Hematopoietic multipotent progenitor cell treated with erythropoietin and hydrocortisone succinate and interleukin-3 and kit ligand, for 17 days (in vitro differentiated cells): ENCODE data around the gene IGLL1.
A peak's percentile ranks its signal among the peaks of the same experiment; 100 is the strongest.
"Not testable (repeated sequence)": the region's sequence is repeated elsewhere in the genome, so short reads cannot be mapped to it uniquely, and the experiment has no call there.

Experiments used
- DNase-seq: peaks from one replicate; pipeline ENCODE4 v3.0.0-alpha.2; 2015; ENCODE audit warnings: low spot score

The IGLL1 gene

GRCh38 chr22:23540837-23541236, 39.3 kb downstream of the IGLL1 start:
- DNase-seq, result not testable (repeated sequence)

DNA sequence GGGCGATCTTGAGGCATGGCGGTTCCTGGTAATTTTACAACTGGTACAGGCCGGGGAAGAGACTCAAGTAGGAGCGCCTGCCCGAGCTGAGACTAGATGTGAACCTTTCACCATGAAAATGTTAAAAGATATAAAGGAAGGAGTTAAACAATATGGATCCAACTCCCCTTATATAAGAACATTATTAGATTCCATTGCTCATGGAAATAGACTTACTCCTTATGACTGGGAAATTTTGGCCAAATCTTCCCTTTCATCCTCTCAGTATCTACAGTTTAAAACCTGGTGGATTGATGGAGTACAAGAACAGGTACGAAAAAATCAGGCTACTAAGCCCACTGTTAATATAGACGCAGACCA, 40.3 kb downstream of the IGLL1 start:
- DNase-seq, result not testable (repeated sequence)

GRCh38 chr22:23539135-23539838, 40.8 kb downstream of the IGLL1 start:
- peak; percentile 64 for DNase-seq

DNA sequence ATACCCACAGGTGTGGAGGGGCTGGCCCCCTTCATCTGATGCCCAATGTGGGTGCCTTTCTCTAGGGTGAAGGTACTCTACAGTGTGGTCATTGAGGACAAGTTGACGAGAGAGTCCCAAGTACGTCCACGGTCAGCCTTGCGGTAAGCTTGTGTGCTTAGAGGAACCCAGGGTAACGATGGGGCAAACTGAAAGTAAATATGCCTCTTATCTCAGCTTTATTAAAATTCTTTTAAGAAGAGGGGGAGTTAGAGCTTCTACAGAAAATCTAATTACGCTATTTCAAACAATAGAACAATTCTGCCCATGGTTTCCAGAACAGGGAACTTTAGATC, 41.4 kb downstream of the IGLL1 start:
- DNase-seq, result not testable (repeated sequence)

DNA sequence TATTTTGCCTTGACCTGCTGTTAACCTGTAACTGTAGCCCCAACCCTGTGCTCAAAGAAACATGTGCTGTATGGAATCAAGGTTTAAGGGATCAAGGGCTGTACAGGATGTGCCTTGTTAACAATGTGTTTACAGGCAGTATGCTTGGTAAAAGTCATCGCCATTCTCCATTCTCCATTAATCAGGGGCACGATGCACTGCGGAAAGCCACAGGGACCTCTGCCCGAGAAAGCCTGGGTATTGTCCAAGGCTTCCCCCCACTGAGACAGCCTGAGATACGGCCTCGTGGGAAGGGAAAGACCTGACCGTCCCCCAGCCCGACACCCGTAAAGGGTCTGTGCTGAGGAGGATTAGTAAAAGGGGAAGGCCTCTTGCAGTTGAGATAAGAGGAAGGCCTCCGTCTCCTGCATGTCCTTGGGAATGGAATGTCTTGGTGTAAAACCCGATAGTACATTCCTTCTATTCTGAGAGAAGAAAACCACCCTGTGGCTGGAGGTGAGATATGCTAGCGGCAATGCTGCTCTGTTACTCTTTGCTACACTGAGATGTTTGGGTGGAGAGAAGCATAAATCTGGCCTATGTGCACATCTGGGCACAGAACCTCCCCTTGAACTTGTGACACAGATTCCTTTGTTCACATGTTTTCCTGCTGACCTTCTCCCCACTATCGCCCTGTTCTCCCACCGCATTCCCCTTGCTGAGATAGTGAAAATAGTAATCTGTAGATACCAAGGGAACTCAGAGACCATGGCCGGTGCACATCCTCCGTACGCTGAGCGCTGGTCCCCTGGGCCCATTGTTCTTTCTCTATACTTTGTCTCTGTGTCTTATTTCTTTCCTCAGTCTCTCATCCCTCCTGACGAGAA, 42.0 kb downstream of the IGLL1 start:
- not testable (repeated sequence) for DNase-seq

DNA sequence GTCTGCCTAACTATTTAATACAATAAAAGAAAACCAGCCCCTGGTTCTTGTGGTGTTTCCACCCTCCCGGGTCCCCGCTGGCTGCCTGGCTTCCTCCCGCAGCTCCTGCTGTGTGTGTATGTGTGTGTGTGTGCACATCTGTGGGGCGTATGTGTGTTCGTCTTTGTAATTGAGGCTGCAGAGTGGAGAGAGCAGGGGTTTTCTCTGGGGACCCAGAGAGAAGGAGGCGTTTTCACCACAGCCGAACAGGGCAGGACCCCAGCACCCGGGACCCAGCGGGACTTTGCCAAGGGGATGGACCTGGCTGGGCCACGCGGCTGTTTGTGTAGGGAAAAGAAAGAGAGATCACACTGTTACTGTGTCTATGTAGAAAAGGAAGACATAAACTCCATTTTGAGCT, 42.7 kb downstream of the IGLL1 start:
- no peak for DNase-seq

- no peak for DNase-seq
Measured at GRCh38 chr22:23536821-23537345, 43.2 kb downstream of the IGLL1 start.

- not testable (repeated sequence) for DNase-seq
Measured at GRCh38 chr22:23535790-23536661, 44.1 kb downstream of the IGLL1 start.

DNA sequence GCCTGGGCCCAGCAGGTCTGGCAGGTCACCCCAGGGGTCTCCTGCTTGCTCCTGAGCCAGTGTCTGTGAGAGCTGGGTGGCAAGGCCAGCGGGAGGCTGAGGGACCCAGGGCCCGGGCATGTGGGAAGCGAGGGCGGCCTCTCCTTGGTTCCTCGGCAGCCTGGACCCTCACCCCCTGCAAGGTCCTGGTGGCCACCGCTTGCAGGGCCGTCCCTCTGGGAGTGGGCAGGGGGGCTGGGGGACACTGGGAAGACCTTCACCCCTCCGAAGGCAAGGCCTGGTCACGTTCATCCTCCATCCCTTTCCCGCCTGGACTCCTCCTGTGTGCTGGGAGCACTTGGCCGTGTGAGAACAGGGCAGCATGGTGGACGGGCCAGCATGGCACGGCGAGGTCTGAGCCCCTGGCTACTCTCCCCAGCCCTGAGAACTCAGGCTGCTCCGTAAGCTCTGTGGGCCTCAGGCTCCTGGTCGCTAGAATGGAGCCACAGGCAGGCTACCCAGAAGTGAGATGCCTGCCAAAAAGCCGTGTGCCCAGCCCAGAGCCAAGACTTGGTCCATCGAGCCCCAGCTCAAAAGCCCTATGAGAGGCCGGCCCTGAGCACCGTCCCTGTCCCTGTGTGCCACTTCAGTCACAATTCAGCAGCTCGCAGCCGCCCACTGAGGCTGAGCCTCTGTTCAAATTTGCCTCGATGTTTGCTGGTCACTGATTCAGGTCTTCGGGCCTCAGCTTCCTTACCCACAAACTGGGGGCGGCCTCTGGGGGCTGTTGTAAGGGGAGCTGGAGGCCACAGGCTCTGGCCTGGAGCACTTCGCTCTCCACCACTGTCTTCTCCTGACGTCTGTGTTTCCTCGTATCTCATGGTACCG, 45.0 kb downstream of the IGLL1 start:
- no peak for DNase-seq

DNA sequence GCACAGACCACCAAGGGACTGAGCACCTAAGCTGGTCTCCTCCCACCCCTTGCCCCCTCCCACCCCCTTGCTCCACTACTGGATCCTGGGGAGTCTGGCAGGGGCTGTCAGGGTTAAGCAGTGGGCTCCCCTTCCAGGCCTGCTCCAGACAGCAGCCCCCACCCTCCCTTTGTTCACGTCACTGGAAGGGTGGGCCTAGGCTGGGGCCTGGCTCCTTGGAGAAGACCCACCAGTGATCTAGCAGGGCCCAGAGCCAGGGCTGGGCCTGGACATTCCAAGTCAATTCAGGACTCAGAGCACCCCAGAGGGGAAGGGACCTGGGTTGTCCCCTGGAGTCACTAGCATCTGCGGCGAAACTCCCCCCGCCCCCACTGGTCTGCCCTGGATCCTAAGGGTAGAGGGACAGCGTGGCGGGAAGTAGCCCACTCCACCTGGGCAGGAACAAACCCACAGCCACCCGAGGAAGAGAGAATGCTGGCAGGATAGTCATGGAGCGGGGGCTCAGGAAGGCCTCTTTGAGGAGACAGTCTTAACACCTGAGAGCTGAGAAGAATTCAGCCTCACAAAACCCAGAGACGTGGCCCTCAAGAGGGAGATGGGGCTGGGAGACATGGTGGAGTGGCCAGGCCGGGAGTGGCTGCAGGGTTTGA, 45.8 kb downstream of the IGLL1 start:
- no peak for DNase-seq

DNA sequence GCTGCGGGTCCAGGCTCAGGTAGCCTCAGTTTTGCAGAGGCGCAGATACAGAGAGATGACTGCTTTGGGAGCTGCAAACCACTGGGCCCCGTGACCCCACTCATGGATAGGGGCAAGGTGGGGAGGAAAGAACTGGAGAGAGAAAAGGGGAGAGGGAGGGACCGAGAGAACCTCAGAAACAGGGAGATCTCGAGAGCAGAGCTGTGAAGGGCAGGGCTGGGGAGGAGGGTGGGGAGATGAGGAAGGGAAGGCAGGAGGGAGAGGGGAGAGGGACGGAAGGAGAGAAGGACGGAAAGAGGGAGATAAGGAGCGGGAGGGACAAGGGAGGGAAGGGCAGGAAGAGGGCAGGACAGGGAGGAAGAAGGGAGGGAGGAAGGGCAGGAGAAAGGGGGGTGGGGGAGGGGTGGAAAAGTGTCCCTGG, 46.3 kb downstream of the IGLL1 start:
- DNase-seq, result no peak

GRCh38 chr22:23533328-23533762, 46.7 kb downstream of the IGLL1 start:
- DNase-seq, result no peak

DNA sequence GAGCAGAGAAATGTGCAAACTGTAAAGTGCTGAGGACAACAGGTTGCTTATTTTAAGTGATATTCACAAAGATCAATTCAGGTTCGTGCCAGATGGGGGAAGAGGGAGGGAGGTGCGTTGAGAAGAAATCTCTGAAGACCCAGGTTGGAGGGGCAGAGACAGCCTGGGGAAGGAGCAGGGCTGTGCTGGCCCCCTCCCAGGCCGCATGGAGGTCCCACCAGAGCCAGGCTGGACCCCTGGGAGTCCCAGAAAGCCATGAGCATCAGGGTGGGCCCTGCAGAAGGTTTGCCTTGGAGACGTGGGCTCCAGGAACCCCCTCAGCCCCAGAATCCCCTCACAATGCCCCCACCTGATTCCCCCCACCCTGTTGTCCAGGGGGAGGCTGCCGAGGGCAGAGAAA, 47.4 kb downstream of the IGLL1 start:
- DNase-seq, result no peak

- no peak for DNase-seq
Measured at GRCh38 chr22:23531966-23532705, 48.0 kb downstream of the IGLL1 start.

DNA sequence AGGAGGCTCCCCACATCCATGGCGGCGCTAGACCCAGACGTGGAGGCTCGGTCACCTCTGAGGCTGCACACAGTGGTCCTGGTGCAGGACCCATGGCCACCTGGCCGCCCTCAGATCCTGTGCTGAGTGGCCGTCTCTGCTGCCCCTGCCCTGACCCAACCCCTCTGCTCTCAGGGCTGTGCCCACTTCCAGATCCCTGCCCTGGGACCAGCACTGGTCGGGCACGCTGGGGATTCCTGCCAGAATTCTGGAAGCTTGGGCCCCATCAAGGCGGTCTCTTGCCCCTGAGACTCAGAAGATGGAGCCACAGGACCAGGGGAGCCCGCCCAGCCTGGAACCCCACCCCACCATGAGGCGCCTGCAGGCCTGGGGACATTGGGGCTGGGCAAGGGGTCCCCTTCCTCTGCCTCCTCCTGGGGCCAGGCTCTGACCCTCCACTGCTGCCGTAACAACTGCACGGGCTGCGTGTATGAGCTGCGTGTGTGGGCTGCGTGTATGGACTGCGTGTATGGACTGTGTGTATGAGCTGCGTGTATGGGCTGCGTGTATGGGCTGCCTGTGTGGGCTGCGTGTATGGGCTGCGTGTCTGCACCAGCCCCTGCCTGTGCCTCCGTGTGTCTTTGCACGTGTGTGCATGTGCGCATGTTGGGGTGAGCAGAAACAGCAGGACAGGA, 48.7 kb downstream of the IGLL1 start:
- no peak for DNase-seq

GRCh38 chr22:23530766-23531282, 49.3 kb downstream of the IGLL1 start:
- no peak for DNase-seq

DNA sequence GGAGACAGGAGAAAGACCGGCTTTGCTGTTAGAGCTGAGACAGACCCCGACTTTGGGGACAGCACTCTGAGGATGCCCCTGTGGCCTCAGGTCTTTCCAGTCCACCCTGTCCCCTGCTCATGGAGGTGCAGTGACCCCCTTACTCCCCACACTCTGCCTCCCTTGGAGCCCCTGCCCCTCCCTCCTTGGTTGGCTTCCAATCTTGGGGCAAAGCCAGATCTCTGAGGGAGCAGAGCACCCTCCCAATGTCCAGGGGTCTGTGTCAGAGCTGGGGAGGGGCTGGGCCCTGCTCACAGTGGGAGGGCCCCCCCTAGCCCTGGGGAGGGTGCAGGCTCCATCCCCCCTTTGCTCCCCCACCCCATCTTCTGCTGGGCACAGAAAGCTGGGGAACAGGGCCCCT, 50.0 kb downstream of the IGLL1 start:
- DNase-seq, result no peak

- no peak for DNase-seq
Measured at GRCh38 chr22:23529166-23530103, 50.7 kb downstream of the IGLL1 start.
